Superior temporal gyrus (tissue), 1 donor: ENCODE measurements around the gene SEC14L1.

Source experiments
- DNase-seq: peaks from one replicate; pipeline ENCODE4 v3.0.0-alpha.2; 2016; ENCODE audit errors: extremely low spot score

SEC14L1 gene

GRCh38 chr17:77191244-77191643, 50.5 kb downstream of the SEC14L1 start:
- no peak for DNase-seq

- no peak for DNase-seq
Observed at GRCh38 chr17:77193653-77194052, 52.9 kb downstream of the SEC14L1 start.

- no peak for DNase-seq
Observed at GRCh38 chr17:77194179-77194578, 53.4 kb downstream of the SEC14L1 start.

GRCh38 chr17:77196251-77196650, 55.5 kb downstream of the SEC14L1 start:
- DNase-seq: no peak

- no peak for DNase-seq
Observed at GRCh38 chr17:77197115-77197514, 56.3 kb downstream of the SEC14L1 start.

- no peak for DNase-seq
Observed at GRCh38 chr17:77200711-77201110, 59.9 kb downstream of the SEC14L1 start.

GRCh38 chr17:77203436-77203835, 62.7 kb downstream of the SEC14L1 start:
- DNase-seq: no peak

GRCh38 chr17:77203846-77204245, 63.1 kb downstream of the SEC14L1 start:
- no peak for DNase-seq

- DNase-seq: no peak
Observed at GRCh38 chr17:77204536-77204935, 63.8 kb downstream of the SEC14L1 start.

GRCh38 chr17:77205396-77206125, 64.8 kb downstream of the SEC14L1 start:
- no peak for DNase-seq

GRCh38 chr17:77206158-77206956, 65.6 kb downstream of the SEC14L1 start:
- no peak for DNase-seq

- no peak for DNase-seq
Observed at GRCh38 chr17:77207689-77208216, 67.0 kb downstream of the SEC14L1 start.

- peak; percentile 89 for DNase-seq
Observed at GRCh38 chr17:77208217-77208808, 67.5 kb downstream of the SEC14L1 start.

GRCh38 chr17:77208856-77209255, 68.1 kb downstream of the SEC14L1 start:
- DNase-seq: no peak

- DNase-seq: peak; percentile 64
Observed at GRCh38 chr17:77209330-77209748, 68.6 kb downstream of the SEC14L1 start.

GRCh38 chr17:77210331-77210730, 69.6 kb downstream of the SEC14L1 start:
- DNase-seq: no peak

- no peak for DNase-seq
Observed at GRCh38 chr17:77210946-77211541, 70.3 kb downstream of the SEC14L1 start.

GRCh38 chr17:77211681-77212080, 70.9 kb downstream of the SEC14L1 start:
- DNase-seq: no peak

- DNase-seq: peak; percentile 60
Observed at GRCh38 chr17:77212081-77212832, 71.5 kb downstream of the SEC14L1 start.

- no peak for DNase-seq
Observed at GRCh38 chr17:77212833-77213777, 72.3 kb downstream of the SEC14L1 start.
